Measurements from ENCODE around the gene LRP10. TPM values are rescaled to one million over a fixed set of nuclear protein-coding genes. Genes with fewer than 3 reads are reported as not detected.
"Not testable (repeated sequence)": the region's sequence is repeated elsewhere in the genome, so short reads cannot be mapped to it uniquely, and the experiment has no call there.

The LRP10 gene
- total and polyA plus RNA-seq, 2 of the 4 experiments (the other 2 are of a cell fraction): 25.1 to 118 TPM

GRCh38 chr14:22914836-22915235, 43.3 kb downstream of the LRP10 start:
- H3K27ac ChIP-seq (ENCODE audit: insufficient read depth, low read length); H2BK20ac ChIP-seq (ENCODE audit: low read depth, low read length); H3K23ac ChIP-seq (ENCODE audit: low read depth, low read length); H2BK120ac ChIP-seq (ENCODE audit: low read depth, low read length); H3K4ac ChIP-seq (ENCODE audit: low read depth, low read length); H3K27me3 ChIP-seq (ENCODE audit: control insufficient read depth, insufficient read depth, low read length); in situ Hi-C loops (cut with MboI; ENCODE audit: low sequenced_read_pairs); H3K36me3 ChIP-seq (ENCODE audit: control insufficient read depth, insufficient read depth, low read length); H3K56ac ChIP-seq (ENCODE audit: extremely low read depth, insufficient read depth, low read length); H3K9ac ChIP-seq (ENCODE audit: low read depth, low read length); POLR2A ChIA-PET (ENCODE audit: unreplicated experiment); H3K4me3 ChIP-seq (ENCODE audit: insufficient read depth, low read depth, low read length); BruUV-seq (replicated peaks); H2AK5ac ChIP-seq (ENCODE audit: low read depth, low read length); H3K14ac ChIP-seq (replicated peaks; ENCODE audit: low read depth, low read length); H4K91ac ChIP-seq (ENCODE audit: insufficient read depth, low read depth, low read length); H3K9me3 ChIP-seq (ENCODE audit: control insufficient read depth, insufficient read depth, low read length); H2AK9ac ChIP-seq (replicated peaks; ENCODE audit: low read depth, low read length, poor library complexity); H4K20me1 ChIP-seq (ENCODE audit: insufficient read depth, low read length); H2AFZ ChIP-seq (replicated peaks; ENCODE audit: low read length, poor library complexity); ATAC-seq (ENCODE audit: low read depth); H3K9me1 ChIP-seq (ENCODE audit: insufficient read depth, low read length); H3K18ac ChIP-seq (ENCODE audit: low read depth, low read length); H2BK5ac ChIP-seq (ENCODE audit: low read depth, low read length, poor library complexity, severe bottlenecking); DNase-seq; dilution Hi-C loops (cut with HindIII; ENCODE audit: low sequenced_read_pairs, unreplicated experiment); H3K4me1 ChIP-seq (ENCODE audit: control insufficient read depth, insufficient read depth, low read length); H4K5ac ChIP-seq (ENCODE audit: low read depth, low read length); H3K4me2 ChIP-seq (ENCODE audit: low read depth, low read length); H2BK15ac ChIP-seq (ENCODE audit: low read depth, low read length); H4K8ac ChIP-seq (ENCODE audit: low read depth in 2 of 2, low read length in 2 of 2): not testable (repeated sequence)
- intact Hi-C loops (cut with micrococcal nuclease): loop anchor here (5.0 kb wide), 1 partner anchor 78 kb away; the partner anchor contains the start of gene MMP14
- peaks cover 21 to 55% of the 10 kb centered on the region in 2 experiments for H3K79me1 ChIP-seq (ENCODE audit: low read depth in 1 of 2, low read length in 2 of 2)
- CTCF ChIA-PET: interaction anchor here (0.6 to 0.7 kb wide), 2 partner anchors 9 to 16 kb away, joined by 3 to 7 read pairs; no protein-coding TSS in a partner anchor
- no CpG with 5 or more reads among the region's 4 CpGs for WGBS, 2 experiments (ENCODE audit: extremely low coverage in 2 of 2, insufficient read length in 1 of 2)
